ENCODE data around the gene TMEM238.

GRCh38 chr19:55398200-55398925, 14.3 kb upstream of the TMEM238 start:
- TF ChIP-seq, protein P1, sequence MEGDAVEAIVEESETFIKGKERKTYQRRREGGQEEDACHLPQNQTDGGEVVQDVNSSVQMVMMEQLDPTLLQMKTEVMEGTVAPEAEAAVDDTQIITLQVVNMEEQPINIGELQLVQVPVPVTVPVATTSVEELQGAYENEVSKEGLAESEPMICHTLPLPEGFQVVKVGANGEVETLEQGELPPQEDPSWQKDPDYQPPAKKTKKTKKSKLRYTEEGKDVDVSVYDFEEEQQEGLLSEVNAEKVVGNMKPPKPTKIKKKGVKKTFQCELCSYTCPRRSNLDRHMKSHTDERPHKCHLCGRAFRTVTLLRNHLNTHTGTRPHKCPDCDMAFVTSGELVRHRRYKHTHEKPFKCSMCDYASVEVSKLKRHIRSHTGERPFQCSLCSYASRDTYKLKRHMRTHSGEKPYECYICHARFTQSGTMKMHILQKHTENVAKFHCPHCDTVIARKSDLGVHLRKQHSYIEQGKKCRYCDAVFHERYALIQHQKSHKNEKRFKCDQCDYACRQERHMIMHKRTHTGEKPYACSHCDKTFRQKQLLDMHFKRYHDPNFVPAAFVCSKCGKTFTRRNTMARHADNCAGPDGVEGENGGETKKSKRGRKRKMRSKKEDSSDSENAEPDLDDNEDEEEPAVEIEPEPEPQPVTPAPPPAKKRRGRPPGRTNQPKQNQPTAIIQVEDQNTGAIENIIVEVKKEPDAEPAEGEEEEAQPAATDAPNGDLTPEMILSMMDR (IDR thresholded peaks at IDR 0.05): no peak
- no peak for TF ChIP-seq REST (IDR thresholded peaks at IDR 0.05; ENCODE audit: insufficient read depth in 1 of 2, low read depth in 2 of 2, low read length in 1 of 2)
- TF ChIP-seq POLR2AphosphoS5 (IDR thresholded peaks at IDR 0.05; ENCODE audit: low read depth, low read length): no peak
- no peak for TF ChIP-seq TCF7L2 (IDR thresholded peaks at IDR 0.05; ENCODE audit: low read depth, low read length)
- no peak for TF ChIP-seq SIN3A (IDR thresholded peaks at IDR 0.05; ENCODE audit: borderline replicate concordance, insufficient read depth, low read depth, low read length)
